ENCODE results near the gene GLMP.

GLMP gene

GRCh38 chr1:156259805-156260204 lies 35.7 kb downstream of the GLMP start:
- peak; percentile 32 for TF ChIP-seq CTCF (IDR thresholded peaks at IDR 0.05; ENCODE audit: extremely low read depth, insufficient read depth, missing control alignments)
- in situ Hi-C loops (cut with MboI; ENCODE audit: low pct_unique_long_range_greater_than_20kb, low sequenced_read_pairs, unreplicated experiment), result no loop called here
- DNase-seq (ENCODE audit: low spot score), result no peak

GRCh38 chr1:156258859-156259258 lies 36.6 kb downstream of the GLMP start:
- no peak for TF ChIP-seq CTCF (IDR thresholded peaks at IDR 0.05; ENCODE audit: extremely low read depth, insufficient read depth, missing control alignments)
- in situ Hi-C loops (cut with MboI; ENCODE audit: low pct_unique_long_range_greater_than_20kb, low sequenced_read_pairs, unreplicated experiment), result no loop called here

GRCh38 chr1:156257711-156258110 lies 37.8 kb downstream of the GLMP start:
- DNase-seq (ENCODE audit: low spot score), result no peak
- in situ Hi-C loops (cut with MboI; ENCODE audit: low pct_unique_long_range_greater_than_20kb, low sequenced_read_pairs, unreplicated experiment), result no loop called here
- TF ChIP-seq CTCF (IDR thresholded peaks at IDR 0.05; ENCODE audit: extremely low read depth, insufficient read depth, missing control alignments), result no peak

More at GRCh38 chr1:156258859-156259258, 36.6 kb downstream of the GLMP start:
- no peak for DNase-seq (ENCODE audit: low spot score)

- in situ Hi-C loops (cut with MboI; ENCODE audit: low pct_unique_long_range_greater_than_20kb, low sequenced_read_pairs, unreplicated experiment), result no loop called here
- no peak for DNase-seq (ENCODE audit: low spot score)
- no peak for TF ChIP-seq CTCF (IDR thresholded peaks at IDR 0.05; ENCODE audit: extremely low read depth, insufficient read depth, missing control alignments)
These were observed 41.8 kb downstream of the GLMP start for GRCh38 chr1:156253634-156254033.

GRCh38 chr1:156251527-156251926 lies 44.0 kb downstream of the GLMP start:
- TF ChIP-seq CTCF (IDR thresholded peaks at IDR 0.05; ENCODE audit: extremely low read depth, insufficient read depth, missing control alignments), result no peak
- no peak for DNase-seq (ENCODE audit: low spot score)
- in situ Hi-C loops (cut with MboI; ENCODE audit: low pct_unique_long_range_greater_than_20kb, low sequenced_read_pairs, unreplicated experiment), result no loop called here

GRCh38 chr1:156249593-156249992 lies 45.9 kb downstream of the GLMP start:
- TF ChIP-seq CTCF (IDR thresholded peaks at IDR 0.05; ENCODE audit: extremely low read depth, insufficient read depth, missing control alignments), result no peak
- in situ Hi-C loops (cut with MboI; ENCODE audit: low pct_unique_long_range_greater_than_20kb, low sequenced_read_pairs, unreplicated experiment), result no loop called here

GRCh38 chr1:156248323-156248683 lies 47.2 kb downstream of the GLMP start:
- in situ Hi-C loops (cut with MboI; ENCODE audit: low pct_unique_long_range_greater_than_20kb, low sequenced_read_pairs, unreplicated experiment), result no loop called here
- no peak for TF ChIP-seq CTCF (IDR thresholded peaks at IDR 0.05; ENCODE audit: extremely low read depth, insufficient read depth, missing control alignments)
- no peak for DNase-seq (ENCODE audit: low spot score)

More at GRCh38 chr1:156249593-156249992, 45.9 kb downstream of the GLMP start:
- no peak for DNase-seq (ENCODE audit: low spot score)

All from GM13977 (cell line).